OCI-LY1 (cell line): Measurements from ENCODE around the gene LPIN3.

Source experiments
- H2AFZ ChIP-seq: fragments of 200-600 bp; sonication (generic), shearing (Covaris generic); 2 replicates; pipeline ENCODE4 v1.6.0; 2014; ENCODE audit warnings: antibody characterized with exemption, mild to moderate bottlenecking, low read length
- H3F3A ChIP-seq: fragments of 200-600 bp; sonication (generic), shearing (Covaris generic); 2 replicates; pipeline ENCODE4 v1.6.0; 2014; ENCODE audit warnings: mild to moderate bottlenecking, antibody characterized with exemption, low read length, moderate library complexity; ENCODE audit not compliant: insufficient read depth
- H3K27ac ChIP-seq: fragments of 200-600 bp; sonication (generic); 2 replicates; pipeline ENCODE4 v1.5.1; 2014; ENCODE audit warnings: low read length, mixed run types, mild to moderate bottlenecking, low read depth; ENCODE audit not compliant: poor library complexity, severe bottlenecking
- H3K27me3 ChIP-seq: fragments of 200-600 bp; sonication (generic); 2 replicates; pipeline ENCODE4 v1.6.0; 2014; ENCODE audit warnings: antibody characterized with exemption, mild to moderate bottlenecking, low read length, moderate library complexity; ENCODE audit not compliant: insufficient read depth
- H3K36me3 ChIP-seq: fragments of 200-600 bp; sonication (generic); 2 replicates; pipeline ENCODE4 v1.6.1; 2014; ENCODE audit warnings: mild to moderate bottlenecking, antibody characterized with exemption, low read length, moderate library complexity, mixed read lengths; ENCODE audit not compliant: insufficient read depth
- H3K4me1 ChIP-seq: fragments of 200-600 bp; sonication (generic); 2 replicates; pipeline ENCODE4 v1.5.1; 2014; ENCODE audit warnings: mild to moderate bottlenecking, low read length, moderate library complexity; ENCODE audit not compliant: insufficient read depth, severe bottlenecking
- H3K4me2 ChIP-seq: fragments of 200-600 bp; sonication (generic), shearing (Covaris generic); 2 replicates; pipeline ENCODE4 v1.6.1; 2014; ENCODE audit warnings: low read length
- H3K4me3 ChIP-seq: fragments of 200-600 bp; sonication (generic); 2 replicates; pipeline ENCODE4 v1.5.1; 2014; ENCODE audit warnings: low read length, low read depth, mild to moderate bottlenecking, mixed read lengths; ENCODE audit not compliant: poor library complexity, severe bottlenecking
- H3K79me2 ChIP-seq: fragments of 200-600 bp; shearing (Covaris generic); 2 replicates; pipeline ENCODE4 v1.6.1; 2016; ENCODE audit warnings: mixed run types, low read length, mixed read lengths; ENCODE audit not compliant: insufficient read depth
- H3K9ac ChIP-seq: fragments of 200-600 bp; sonication (generic), shearing (Covaris generic); 2 replicates; pipeline ENCODE4 v1.6.1; 2014; ENCODE audit warnings: mild to moderate bottlenecking, low read length, mixed read lengths
- H3K9me2 ChIP-seq: fragments of 200-600 bp; sonication (generic), shearing (Covaris generic); 2 replicates; pipeline ENCODE4 v1.6.1; 2014; ENCODE audit warnings: low read depth, mild to moderate bottlenecking, low read length, mixed read lengths
- H3K9me3 ChIP-seq: fragments of 200-600 bp; shearing (Covaris generic); 2 replicates; pipeline ENCODE4 v1.6.1; 2014; ENCODE audit warnings: low read length, mixed read lengths
- H4K20me1 ChIP-seq: fragments of 200-600 bp; sonication (generic), shearing (Covaris generic); 2 replicates; pipeline ENCODE4 v1.6.0; 2016; ENCODE audit warnings: mild to moderate bottlenecking, low read length; ENCODE audit not compliant: insufficient read depth
- EZH2 ChIP-seq: fragments of 200-600 bp; sonication (generic), shearing (Covaris generic); IDR thresholded peaks from 2 replicates; pipeline ENCODE4 v1.8.0; 2017; ENCODE audit warnings: borderline replicate concordance, mixed run types, mild to moderate bottlenecking, antibody characterized with exemption, low read length, moderate library complexity, mixed read lengths
- TF ChIP-seq, protein P1 (sequence below): fragments of 200-600 bp; sonication (generic), shearing (Covaris generic); IDR thresholded peaks from 2 replicates; pipeline ENCODE4 v1.5.1; 2017; ENCODE audit warnings: mild to moderate bottlenecking, antibody characterized with exemption, low read length, moderate library complexity, mixed read lengths

LPIN3 gene

GRCh38 chr20:41375846-41376245 lies 35.2 kb downstream of the LPIN3 start:
- no peaks in the 10 kb centered on the region for H4K20me1 ChIP-seq
- H3K4me3 ChIP-seq: no peak overlapping the region
- H3K9ac ChIP-seq: no peak overlapping the region
- no peak overlapping the region for H3K4me2 ChIP-seq
- H3F3A ChIP-seq: no peaks in the 10 kb centered on the region
- peaks cover 8% of the 10 kb centered on the region; the same call in 1 of the 2 replicates for H3K27me3 ChIP-seq
- H3K79me2 ChIP-seq: no peaks in the 10 kb centered on the region
- H3K4me1 ChIP-seq: no peaks in the 10 kb centered on the region
- H3K9me3 ChIP-seq: no peaks in the 10 kb centered on the region
- H3K36me3 ChIP-seq: no peaks in the 10 kb centered on the region
- TF ChIP-seq, protein P1, sequence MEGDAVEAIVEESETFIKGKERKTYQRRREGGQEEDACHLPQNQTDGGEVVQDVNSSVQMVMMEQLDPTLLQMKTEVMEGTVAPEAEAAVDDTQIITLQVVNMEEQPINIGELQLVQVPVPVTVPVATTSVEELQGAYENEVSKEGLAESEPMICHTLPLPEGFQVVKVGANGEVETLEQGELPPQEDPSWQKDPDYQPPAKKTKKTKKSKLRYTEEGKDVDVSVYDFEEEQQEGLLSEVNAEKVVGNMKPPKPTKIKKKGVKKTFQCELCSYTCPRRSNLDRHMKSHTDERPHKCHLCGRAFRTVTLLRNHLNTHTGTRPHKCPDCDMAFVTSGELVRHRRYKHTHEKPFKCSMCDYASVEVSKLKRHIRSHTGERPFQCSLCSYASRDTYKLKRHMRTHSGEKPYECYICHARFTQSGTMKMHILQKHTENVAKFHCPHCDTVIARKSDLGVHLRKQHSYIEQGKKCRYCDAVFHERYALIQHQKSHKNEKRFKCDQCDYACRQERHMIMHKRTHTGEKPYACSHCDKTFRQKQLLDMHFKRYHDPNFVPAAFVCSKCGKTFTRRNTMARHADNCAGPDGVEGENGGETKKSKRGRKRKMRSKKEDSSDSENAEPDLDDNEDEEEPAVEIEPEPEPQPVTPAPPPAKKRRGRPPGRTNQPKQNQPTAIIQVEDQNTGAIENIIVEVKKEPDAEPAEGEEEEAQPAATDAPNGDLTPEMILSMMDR: no peak
- TF ChIP-seq EZH2: no peak
- no peak overlapping the region for H2AFZ ChIP-seq
- no peaks in the 10 kb centered on the region for H3K9me2 ChIP-seq
- H3K27ac ChIP-seq: no peak overlapping the region

GRCh38 chr20:41376349-41376748 lies 35.7 kb downstream of the LPIN3 start:
- Histone ChIP-seq H3K9ac (no peak overlapping the region), H3K9me3 (no peaks in the 10 kb centered on the region), H3K79me2 (no peaks in the 10 kb centered on the region), H3K4me2 (no peak overlapping the region), H3K27me3 (peaks cover 8% of the 10 kb centered on the region; the same call in 1 of the 2 replicates), H2AFZ (no peak overlapping the region), H3K4me3 (no peak overlapping the region), H3K27ac (no peak overlapping the region), H3F3A (no peaks in the 10 kb centered on the region), H3K9me2 (no peaks in the 10 kb centered on the region), H3K4me1 (no peaks in the 10 kb centered on the region), H4K20me1 (no peaks in the 10 kb centered on the region), H3K36me3 (no peaks in the 10 kb centered on the region)
- TF ChIP-seq EZH2: no peak
- TF ChIP-seq, protein P1: no peak

GRCh38 chr20:41377275-41377674 lies 36.7 kb downstream of the LPIN3 start:
- Histone ChIP-seq H4K20me1 (no peaks in the 10 kb centered on the region), H3K9me3 (no peaks in the 10 kb centered on the region), H3K9ac (no peak overlapping the region), H3K4me3 (no peak overlapping the region), H3K4me1 (no peaks in the 10 kb centered on the region), H3K27me3 (peaks cover 6% of the 10 kb centered on the region; the same call in 1 of the 2 replicates), H3F3A (no peaks in the 10 kb centered on the region), H3K9me2 (no peaks in the 10 kb centered on the region), H3K79me2 (no peaks in the 10 kb centered on the region), H3K4me2 (no peak overlapping the region), H3K36me3 (no peaks in the 10 kb centered on the region), H3K27ac (no peak overlapping the region), H2AFZ (no peak overlapping the region)
- TF ChIP-seq, protein P1: no peak
- no peak for TF ChIP-seq EZH2
